H1 (cell line): ENCODE data around the gene RPRD2. TPM values are rescaled to one million over a fixed set of nuclear protein-coding genes. Genes with fewer than 3 reads are reported as not detected.

Experiments
- CTCF ChIA-PET: fragments of 300-600 bp; sonication (Branson Sonifier 250); formaldehyde crosslinking; loops from one replicate; lab custom pipeline; 2021; ENCODE audit not compliant: partially characterized antibody; lab: Charles Lee
- POLR2A ChIA-PET: fragments of 300-600 bp; sonication (Branson Sonifier 250); formaldehyde crosslinking; loops from one replicate; lab custom pipeline; 2021; ENCODE audit warnings: inconsistent platforms; ENCODE audit not compliant: partially characterized antibody; lab: Charles Lee
- DNase-seq, 2 experiments: peaks; one replicate each; pipeline versions ENCODE4 v3.0.0 to v3.0.0-alpha.2; 2010 to 2022; ENCODE audit warnings: low spot score in 2 of 2, low read depth in 1 of 2, mixed read lengths in 1 of 2
- FAIRE-seq: peaks from 2 replicates; lab custom pipeline; 2011; peaks lifted over from hg19 to GRCh38; lab: Jason Lieb, UNC
- H2AFZ ChIP-seq: 2 replicates; pipeline ENCODE4 v1.8.1; 2012; ENCODE audit warnings: low read length, inconsistent platforms
- H2AK5ac ChIP-seq: 2 replicates; pipeline ENCODE4 v1.6.1; 2013; ENCODE audit warnings: low read depth, low read length
- H2BK120ac ChIP-seq: replicated peaks from 2 replicates; pipeline ENCODE3; 2013; ENCODE audit warnings: low read depth, low read length, inconsistent platforms
- H2BK12ac ChIP-seq: 2 replicates; pipeline ENCODE4 v1.6.1; 2013; ENCODE audit warnings: low read depth, low read length
- H2BK15ac ChIP-seq: 2 replicates; pipeline ENCODE4 v1.6.1; 2013; ENCODE audit warnings: low read length
- H2BK20ac ChIP-seq: 2 replicates; pipeline ENCODE4 v1.6.1; 2013; ENCODE audit warnings: low read length
- H2BK5ac ChIP-seq: 2 replicates; pipeline ENCODE4 v1.6.1; 2013; ENCODE audit warnings: low read depth, low read length
- H3K14ac ChIP-seq: 2 replicates; pipeline ENCODE4 v1.6.1; 2013; ENCODE audit warnings: inconsistent platforms; ENCODE audit not compliant: insufficient read length
- H3K18ac ChIP-seq: 2 replicates; pipeline ENCODE4 v1.6.1; 2013; ENCODE audit warnings: low read length; ENCODE audit errors: extremely low read depth
- H3K23ac ChIP-seq: 2 replicates; pipeline ENCODE4 v1.6.1; 2013; ENCODE audit warnings: inconsistent platforms; ENCODE audit not compliant: insufficient read length
- H3K23me2 ChIP-seq: 2 replicates; pipeline ENCODE4 v1.6.1; 2013; ENCODE audit warnings: low read depth, low read length
- H3K27ac ChIP-seq: 2 replicates; pipeline ENCODE4 v1.6.1; 2011; ENCODE audit warnings: low read depth, low read length, inconsistent platforms
- H3K27me3 ChIP-seq, 4 experiments: replicated peaks in 1 of 4; 1 replicate in 1 of 4; 2 replicates in 3 of 4; pipeline versions ENCODE4 v1.6.1 to v1.8.1; 2011 to 2013; ENCODE audit warnings: low read length in 3 of 4, mild to moderate bottlenecking in 3 of 4, inconsistent platforms in 2 of 4, mixed read lengths in 2 of 4, moderate library complexity in 1 of 4; ENCODE audit not compliant: control insufficient read depth in 3 of 4, insufficient read depth in 3 of 4; ENCODE audit errors: extremely low read depth in 1 of 4
- H3K36me3 ChIP-seq, 4 experiments: 2 replicates each; pipeline versions ENCODE4 v1.6.1 to v1.8.1; 2011 to 2013; ENCODE audit warnings: mild to moderate bottlenecking in 4 of 4, low read length in 3 of 4, moderate library complexity in 2 of 4, control low read depth in 1 of 4, inconsistent platforms in 1 of 4; ENCODE audit not compliant: insufficient read depth in 4 of 4, control insufficient read depth in 2 of 4
- H3K4ac ChIP-seq: replicated peaks from 2 replicates; pipeline ENCODE3; 2013; ENCODE audit warnings: low read length, low read depth, mixed read lengths, inconsistent platforms; ENCODE audit not compliant: insufficient read length
- H3K4me1 ChIP-seq, 4 experiments: replicated peaks in 1 of 4; 1 replicate in 1 of 4; 2 replicates in 3 of 4; pipeline versions ENCODE4 v1.6.1 to v1.8.1; 2011 to 2013; ENCODE audit warnings: low read length in 3 of 4, inconsistent platforms in 2 of 4, mixed read lengths in 1 of 4; ENCODE audit not compliant: insufficient read depth in 4 of 4, control insufficient read depth in 3 of 4
- H3K4me2 ChIP-seq, 2 experiments: 2 replicates each; pipeline versions ENCODE4 v1.6.1 to v1.8.1; 2011 to 2013; ENCODE audit warnings: low read depth in 2 of 2, low read length in 2 of 2, control low read depth in 1 of 2, inconsistent platforms in 1 of 2, mild to moderate bottlenecking in 1 of 2; ENCODE audit not compliant: insufficient read depth in 1 of 2
- H3K4me3 ChIP-seq, 4 experiments: fragments of 200-600, 300-600 bp in 1 of 4; sonication (generic), shearing (Covaris generic), sonication (Bioruptor Twin) in 1 of 4; 2 replicates each; pipeline versions ENCODE4 v1.5.1 to v1.8.1; 2011 to 2016; ENCODE audit warnings: low read length in 4 of 4, low read depth in 3 of 4, control low read depth in 2 of 4, inconsistent platforms in 2 of 4, mild to moderate bottlenecking in 2 of 4, mixed read lengths in 1 of 4, moderate library complexity in 1 of 4; ENCODE audit not compliant: insufficient read depth in 2 of 4; ENCODE audit errors: extremely low read depth in 1 of 4
- H3K56ac ChIP-seq: replicated peaks from 2 replicates; pipeline ENCODE3; 2013; ENCODE audit warnings: low read depth, mild to moderate bottlenecking, mixed read lengths, low read length, inconsistent platforms; ENCODE audit not compliant: insufficient read length
- H3K79me1 ChIP-seq: 2 replicates; pipeline ENCODE4 v1.6.1; 2013; ENCODE audit warnings: low read depth, low read length, control low read depth
- H3K79me2 ChIP-seq, 2 experiments: 2 replicates each; pipeline versions ENCODE4 v1.6.1 to v1.8.1; 2012 to 2013; ENCODE audit warnings: low read length in 2 of 2, mild to moderate bottlenecking in 2 of 2, inconsistent platforms in 1 of 2; ENCODE audit not compliant: insufficient read depth in 2 of 2, control insufficient read depth in 1 of 2
- H3K9ac ChIP-seq, 4 experiments: replicated peaks in 1 of 4; 1 replicate in 1 of 4; 2 replicates in 3 of 4; pipeline versions ENCODE4 v1.6.1 to v1.8.1; 2011 to 2013; ENCODE audit warnings: low read depth in 3 of 4, low read length in 3 of 4, control low read depth in 2 of 4, mild to moderate bottlenecking in 2 of 4, moderate library complexity in 2 of 4, inconsistent platforms in 1 of 4; ENCODE audit errors: extremely low read depth in 1 of 4
- H3K9me3 ChIP-seq, 2 experiments: 2 replicates each; pipeline versions ENCODE4 v1.6.1 to v1.8.1; 2012 to 2013; ENCODE audit warnings: mild to moderate bottlenecking in 2 of 2, moderate library complexity in 2 of 2, control low read depth in 1 of 2, inconsistent platforms in 1 of 2, low read depth in 1 of 2, low read length in 1 of 2, mixed read lengths in 1 of 2; ENCODE audit not compliant: insufficient read depth in 2 of 2
- H4K20me1 ChIP-seq, 2 experiments: replicated peaks in 1 of 2; 2 replicates each; pipeline versions ENCODE3 to v1.8.1; 2011 to 2013; ENCODE audit warnings: inconsistent platforms in 2 of 2, low read length in 2 of 2, mild to moderate bottlenecking in 1 of 2; ENCODE audit not compliant: insufficient read depth in 2 of 2, control insufficient read depth in 1 of 2
- H4K5ac ChIP-seq: 2 replicates; pipeline ENCODE4 v1.6.1; 2013; ENCODE audit warnings: low read length, low read depth, mixed read lengths, inconsistent platforms; ENCODE audit not compliant: insufficient read length
- H4K8ac ChIP-seq: 2 replicates; pipeline ENCODE4 v1.8.0; 2013; ENCODE audit warnings: mild to moderate bottlenecking, moderate library complexity, low read length, inconsistent platforms; ENCODE audit not compliant: insufficient read depth; ENCODE audit errors: extremely low read depth
- H4K91ac ChIP-seq: replicated peaks from 2 replicates; pipeline ENCODE3; 2013; ENCODE audit warnings: low read length, mixed read lengths, inconsistent platforms; ENCODE audit not compliant: insufficient read length
- GTF2F1 ChIP-seq: IDR thresholded peaks from 2 replicates; pipeline ENCODE4 v1.6.1; 2012; ENCODE audit warnings: low read depth, low read length, improper control_type of control experiment, borderline replicate concordance
- KDM5A ChIP-seq: fragments of 200-600 bp; IDR thresholded peaks from 2 replicates; pipeline ENCODE4 v1.7.1; 2012; ENCODE audit warnings: mild to moderate bottlenecking, low read length, inconsistent platforms, mixed read lengths
- WGBS, 2 experiments: shearing (Covaris generic) in 1 of 2; methylation state at CpG; one replicate each; pipeline versions ENCODE4 v1.1.6 to v1.1.7; 2013 to 2015; ENCODE audit warnings: low lambda C conversion rate in 2 of 2, mixed read lengths in 2 of 2, inconsistent platforms in 1 of 2, low coverage in 1 of 2, missing lambda C conversion rate in 1 of 2; ENCODE audit not compliant: insufficient replicate concordance in 2 of 2, insufficient coverage in 1 of 2, insufficient read length in 1 of 2; ENCODE audit errors: extremely low coverage in 1 of 2, missing lambda C conversion rate in 1 of 2; 5-methylcytosine and 5-hydroxymethylcytosine counted together
- polyA plus RNA-seq, 7 experiments: library from polyadenylated mRNA; depleted of rRNA in 3 of 7; stranded (reverse) in 5 of 7; unstranded in 2 of 7; fragments of >200 nt in 5 of 7; fragments of 200-250 nt in 2 of 7; gene quantifications; 1 replicate in 5 of 7; 2 replicates in 1 of 7; 4 replicates in 1 of 7; pipeline versions ENCODE4 v1.2.1 to v1.2.3, GENCODE V29; 2011 to 2013; ENCODE audit warnings: missing spikeins in 2 of 7, mixed read lengths in 2 of 7
- total RNA-seq: library from RNA; stranded (reverse); fragmentation: NEBNext Ultra II Directional; extraction: Animal tissue kit (Norgen Biotek cat#: 25700); gene quantifications from 2 replicates; pipeline ENCODE4 v1.2.1, GENCODE V29; 2021

RPRD2 gene
- total and polyA plus RNA-seq, 2 of the 8 experiments (the other 6 are each of a cell fraction or from before 2014, with no cell fraction given), result 14.4 to 32.4 TPM

DNA sequence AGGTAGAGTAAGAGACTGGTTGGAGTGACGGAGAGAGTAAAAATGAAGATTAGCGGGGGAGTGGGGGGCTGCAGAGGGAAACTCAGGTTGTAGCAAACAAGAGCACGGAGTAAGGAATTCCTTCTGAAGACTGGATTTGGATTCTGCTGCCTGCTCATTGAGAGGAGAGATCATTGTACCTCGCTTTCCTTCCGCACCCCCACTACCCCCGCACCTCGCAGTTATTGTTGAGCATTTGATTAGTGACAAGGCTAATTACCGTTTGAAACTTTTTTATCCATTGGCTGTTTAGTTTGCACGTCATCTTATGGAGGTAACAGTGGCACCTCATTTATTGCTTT is 42.2 kb upstream of the RPRD2 start:
- H3K79me2 ChIP-seq, result peaks cover 12 to 28% of the 10 kb centered on the region in 2 experiments
- no peak overlapping the region for H2AFZ ChIP-seq
- H3K36me3 ChIP-seq, result peaks cover 20 to 27% (median 21%) of the 10 kb centered on the region in 4 experiments
- peak overlapping the region; percentile 71 for H3K27ac ChIP-seq
- H4K20me1 ChIP-seq, result peaks cover 0 to 1% of the 10 kb centered on the region in 2 experiments
- H3K4me3 ChIP-seq, result peak overlapping the region; percentile 77 to 100 (median 91)
- H3K9ac ChIP-seq, result peak overlapping the region; percentile 78 to 97 (median 84)
- H3K14ac ChIP-seq, result no peak overlapping the region
- H2BK5ac ChIP-seq, result peak overlapping the region; percentile 93
- H2AK5ac ChIP-seq, result no peak overlapping the region
- H2BK12ac ChIP-seq, result no peak overlapping the region
- no peak overlapping the region for H2BK20ac ChIP-seq
- DNase-seq, result no peak
- ChIA-PET CTCF (interaction anchor here (1.5 kb wide), 1 partner anchor 66 kb away, joined by 4 read pairs; no protein-coding TSS in a partner anchor), POLR2A (interaction anchor here (0.7 to 1.9 kb wide), 9 partner anchors 8 to 93 kb away, joined by 3 to 8 read pairs (median 5); no protein-coding TSS in a partner anchor)
- no peak overlapping the region for H4K8ac ChIP-seq
- no peaks in the 10 kb centered on the region; a peak in 1 of 4 replicates for H3K9me3 ChIP-seq
- H4K91ac ChIP-seq, result peak overlapping the region; percentile 80
- H3K23ac ChIP-seq, result no peak overlapping the region
- peaks cover 8% of the 10 kb centered on the region; the same call in 1 of the 2 replicates for H3K23me2 ChIP-seq
- no peak overlapping the region for H2BK120ac ChIP-seq
- TF ChIP-seq GTF2F1 (no peak), KDM5A (0 out of 2 replicates have a peak, but pooled peaks have one; percentile 10)
- peak overlapping the region; percentile 99 for H4K5ac ChIP-seq
- peak overlapping the region; percentile 96; the same call in 1 of the 2 replicates for H3K18ac ChIP-seq
- peaks cover 6% of the 10 kb centered on the region; the same call in 1 of the 2 replicates for H3K79me1 ChIP-seq
- H3K27me3 ChIP-seq, result no peaks in the 10 kb centered on the region; a peak in 1 of 7 replicates
- no peak overlapping the region for H2BK15ac ChIP-seq
- H3K4ac ChIP-seq, result no peak overlapping the region
- peak overlapping the region; percentile 95 for H3K56ac ChIP-seq
- no peak for FAIRE-seq
- WGBS, 2 experiments, result 5% methylated on average over 9 of the region's 9 CpGs; no CpG with 5 or more reads in 1 of the 2 experiments
- H3K4me1 ChIP-seq, result peaks cover 0 to 6% (median 1%) of the 10 kb centered on the region in 4 experiments; a peak in 3 of 7 replicates
- H3K4me2 ChIP-seq, result peak overlapping the region; percentile 80 to 92
